HEK293T (cell line): ENCODE results near the gene RPL10A.

Experiments used
- ELF4 ChIP-seq: fragments of 450-650 bp; IDR thresholded peaks from 2 replicates; pipeline ENCODE4 v1.6.1; 2017; ENCODE audit warnings: antibody characterized with exemption
- FOXM1 ChIP-seq: fragments of 450-650 bp; IDR thresholded peaks from 2 replicates; pipeline ENCODE4 v1.6.1; 2017; ENCODE audit warnings: mild to moderate bottlenecking, borderline replicate concordance
- HDGF ChIP-seq: fragments of 450-650 bp; IDR thresholded peaks from 2 replicates; pipeline ENCODE4 v1.6.1; 2017; ENCODE audit warnings: antibody characterized with exemption, borderline replicate concordance
- SP1 ChIP-seq: fragments of 450-650 bp; IDR thresholded peaks from 2 replicates; pipeline ENCODE4 v1.6.1; 2017
- SUZ12 ChIP-seq: fragments of 450-650 bp; IDR thresholded peaks from 2 replicates; pipeline ENCODE4 v1.6.1; 2016; ENCODE audit warnings: mild to moderate bottlenecking

- no peak for TF ChIP-seq SUZ12
- no peak for TF ChIP-seq HDGF
- no peak for TF ChIP-seq FOXM1
- TF ChIP-seq SP1: no peak
- TF ChIP-seq ELF4: no peak
These were observed 42.9 kb upstream of the RPL10A start for GRCh38 chr6:35425284-35425683.
